PFSK-1 (cell line): ENCODE measurements around the gene TRERF1.

Experiments used
- POLR2AphosphoS5 ChIP-seq: IDR thresholded peaks from 2 replicates; pipeline ENCODE4 v1.6.1; 2012; ENCODE audit warnings: low read depth, mild to moderate bottlenecking, control low read depth, low read length, moderate library complexity
- TAF1 ChIP-seq: IDR thresholded peaks from 2 replicates; pipeline ENCODE4 v1.6.1; 2012; ENCODE audit warnings: low read length, control low read depth, borderline replicate concordance; ENCODE audit not compliant: insufficient read depth

- no peak for TF ChIP-seq TAF1
- TF ChIP-seq POLR2AphosphoS5, result no peak
Observed at GRCh38 chr6:42434237-42434636, 17.5 kb downstream of the TRERF1 start.
